Colonic mucosa (tissue), 4 donors: ENCODE data around the gene PDE2A. TPM values are rescaled to one million over a fixed set of nuclear protein-coding genes. Genes with fewer than 3 reads are reported as not detected.

Source experiments
- DNase-seq: peaks from one replicate; pipeline ENCODE4 v3.0.0-alpha.2; 2020
- H3K27ac ChIP-seq: fragments of 200-600 bp; one replicate; pipeline ENCODE4 v1.8.0; 2021
- H3K27me3 ChIP-seq: fragments of 200-600 bp; one replicate; pipeline ENCODE4 v1.8.0; 2021
- H3K36me3 ChIP-seq: fragments of 200-600 bp; one replicate; pipeline ENCODE4 v1.8.0; 2021
- H3K4me1 ChIP-seq: fragments of 200-600 bp; one replicate; pipeline ENCODE4 v1.8.0; 2021; ENCODE audit warnings: mild to moderate bottlenecking
- H3K4me3 ChIP-seq: fragments of 200-600 bp; one replicate; pipeline ENCODE4 v1.8.0; 2021
- H3K9ac ChIP-seq, 2 donors: one replicate each; pipeline ENCODE4 v1.7.0; 2013; ENCODE audit warnings: control low read depth in 2 of 2, low read depth in 2 of 2, low read length in 2 of 2
- H3K9me3 ChIP-seq: fragments of 200-600 bp; one replicate; pipeline ENCODE4 v1.8.0; 2021
- intact Hi-C: fragments of 100-400 bp; cut with DNase I; formaldehyde crosslinking; loops from one replicate; pipeline ENCODE4 v1.14.1; 2022
- total RNA-seq, 2 donors: library from RNA; stranded (reverse); fragmentation: NEBNext Ultra II Directional in 1 of 2; extraction: Animal tissue kit (Norgen Biotek cat#: 25700) in 1 of 2; gene quantifications; one replicate each; pipeline ENCODE4 v1.2.1, GENCODE V29; 2021
- TF ChIP-seq, protein P1 (sequence below): fragments of 200-600 bp; IDR thresholded peaks from one replicate; pipeline ENCODE4 v1.8.0; 2022; ENCODE audit warnings: antibody characterized with exemption, mild to moderate bottlenecking
- donor health status: healthy.
- donor health status: DM: no; HTN: no; CAD: no.
- donor health status: DM: no; HTN: no; CAD: no.

The PDE2A gene
- total RNA-seq, 2 donors from 2014 or later = 5.6 to 8.9 TPM

- Histone ChIP-seq H3K9me3 (no peaks in the 10 kb centered on the region), H3K27ac (no peak overlapping the region), H3K27me3 (no peaks in the 10 kb centered on the region), H3K9ac (no peak overlapping the region), H3K4me1 (no peaks in the 10 kb centered on the region), H3K36me3 (no peaks in the 10 kb centered on the region), H3K4me3 (no peak overlapping the region)
- TF ChIP-seq, protein P1, sequence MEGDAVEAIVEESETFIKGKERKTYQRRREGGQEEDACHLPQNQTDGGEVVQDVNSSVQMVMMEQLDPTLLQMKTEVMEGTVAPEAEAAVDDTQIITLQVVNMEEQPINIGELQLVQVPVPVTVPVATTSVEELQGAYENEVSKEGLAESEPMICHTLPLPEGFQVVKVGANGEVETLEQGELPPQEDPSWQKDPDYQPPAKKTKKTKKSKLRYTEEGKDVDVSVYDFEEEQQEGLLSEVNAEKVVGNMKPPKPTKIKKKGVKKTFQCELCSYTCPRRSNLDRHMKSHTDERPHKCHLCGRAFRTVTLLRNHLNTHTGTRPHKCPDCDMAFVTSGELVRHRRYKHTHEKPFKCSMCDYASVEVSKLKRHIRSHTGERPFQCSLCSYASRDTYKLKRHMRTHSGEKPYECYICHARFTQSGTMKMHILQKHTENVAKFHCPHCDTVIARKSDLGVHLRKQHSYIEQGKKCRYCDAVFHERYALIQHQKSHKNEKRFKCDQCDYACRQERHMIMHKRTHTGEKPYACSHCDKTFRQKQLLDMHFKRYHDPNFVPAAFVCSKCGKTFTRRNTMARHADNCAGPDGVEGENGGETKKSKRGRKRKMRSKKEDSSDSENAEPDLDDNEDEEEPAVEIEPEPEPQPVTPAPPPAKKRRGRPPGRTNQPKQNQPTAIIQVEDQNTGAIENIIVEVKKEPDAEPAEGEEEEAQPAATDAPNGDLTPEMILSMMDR = no peak
- intact Hi-C loops = no loop called here
- no peak for DNase-seq
Measured at GRCh38 chr11:72546866-72547265, 127.4 kb downstream of the PDE2A start.

- no peaks in the 10 kb centered on the region for H3K9me3 ChIP-seq
- TF ChIP-seq, protein P1 = no peak
- no peak overlapping the region for H3K9ac ChIP-seq
- intact Hi-C loops = no loop called here
- H3K4me1 ChIP-seq = no peaks in the 10 kb centered on the region
- no peak overlapping the region for H3K27ac ChIP-seq
- no peak overlapping the region for H3K4me3 ChIP-seq
- DNase-seq = no peak
- no peaks in the 10 kb centered on the region for H3K27me3 ChIP-seq
- no peaks in the 10 kb centered on the region for H3K36me3 ChIP-seq
Measured at GRCh38 chr11:72544589-72544988, 129.6 kb downstream of the PDE2A start.

DNA sequence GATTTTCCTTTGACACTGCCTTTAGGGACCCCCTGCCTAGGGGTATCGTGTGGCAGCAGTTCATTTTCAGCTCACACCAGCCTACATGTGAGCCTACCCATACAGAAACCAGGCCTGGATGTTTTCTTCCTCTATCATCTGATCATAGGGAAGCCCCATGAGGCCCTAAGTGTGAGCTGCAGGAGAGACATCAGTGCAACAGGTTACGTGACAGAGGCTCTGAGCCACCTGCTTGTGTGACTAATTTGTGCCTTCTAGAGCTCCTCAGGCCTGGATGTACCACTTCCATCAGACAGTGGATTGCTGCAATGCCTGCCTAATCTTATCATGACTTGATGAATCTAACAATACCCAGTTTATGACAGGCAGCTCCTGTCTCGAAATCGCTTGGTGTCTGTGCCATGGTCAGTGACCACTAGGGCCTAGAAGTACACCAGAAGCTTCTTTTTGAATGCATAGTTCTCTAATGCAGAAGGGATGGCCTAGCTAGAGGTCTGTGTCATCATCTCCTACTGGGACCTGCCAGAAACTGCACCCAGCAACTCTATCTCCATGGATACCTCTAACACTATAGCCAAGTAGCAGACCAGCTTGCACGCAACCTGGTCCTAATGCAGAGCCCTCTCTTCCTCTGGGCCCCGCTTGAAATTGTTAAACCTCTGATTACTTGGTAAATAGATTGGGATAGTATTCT, 130.2 kb downstream of the PDE2A start:
- TF ChIP-seq, protein P1 = no peak
- no peaks in the 10 kb centered on the region for H3K9me3 ChIP-seq
- no peaks in the 10 kb centered on the region for H3K36me3 ChIP-seq
- no peaks in the 10 kb centered on the region for H3K27me3 ChIP-seq
- intact Hi-C loops = no loop called here
- H3K4me1 ChIP-seq = no peaks in the 10 kb centered on the region
- H3K9ac ChIP-seq = no peak overlapping the region
- DNase-seq = no peak
- H3K27ac ChIP-seq = no peak overlapping the region
- H3K4me3 ChIP-seq = no peak overlapping the region

GRCh38 chr11:72541257-72541974, 132.8 kb downstream of the PDE2A start:
- Histone ChIP-seq H3K4me1 (no peaks in the 10 kb centered on the region), H3K36me3 (no peaks in the 10 kb centered on the region), H3K9me3 (no peaks in the 10 kb centered on the region), H3K27me3 (no peaks in the 10 kb centered on the region), H3K9ac (no peak overlapping the region), H3K27ac (no peak overlapping the region), H3K4me3 (no peak overlapping the region)
- TF ChIP-seq, protein P1 = no peak
- no peak for DNase-seq
- intact Hi-C loops = no loop called here

- Histone ChIP-seq H3K27ac (no peak overlapping the region), H3K4me3 (no peak overlapping the region), H3K27me3 (no peaks in the 10 kb centered on the region), H3K4me1 (no peaks in the 10 kb centered on the region), H3K9me3 (no peaks in the 10 kb centered on the region), H3K36me3 (no peaks in the 10 kb centered on the region), H3K9ac (no peak overlapping the region)
- DNase-seq = no peak
- TF ChIP-seq, protein P1 = no peak
- intact Hi-C loops = no loop called here
Measured at GRCh38 chr11:72537051-72537450, 137.2 kb downstream of the PDE2A start.
